Psoas muscle (tissue), 8 donors: ENCODE results near the gene ICAM4. TPM values are rescaled to one million over a fixed set of nuclear protein-coding genes. Genes with fewer than 3 reads are reported as not detected.

Experiments
- ATAC-seq, 4 donors: fragments of 200-7000 bp; cut with Tn5 transposase; one replicate each; pipeline ENCODE4 v1.9.1; 2020; ENCODE audit warnings: moderate library complexity in 3 of 4, mild to moderate bottlenecking in 2 of 4
- DNase-seq, 2 donors: peaks; one replicate each; pipeline ENCODE4 v3.0.0-alpha.2; 2020
- H3K27ac ChIP-seq: fragments of 200-600 bp; one replicate; pipeline ENCODE4 v1.8.0; 2022
- H3K27me3 ChIP-seq, 3 donors: fragments of 200-600 bp in 1 of 3; one replicate each; pipeline versions ENCODE4 v1.6.1 to v1.8.0; 2013 to 2022; ENCODE audit warnings: low read length in 2 of 3, mild to moderate bottlenecking in 2 of 3, moderate library complexity in 1 of 3; ENCODE audit not compliant: insufficient read depth in 3 of 3
- H3K36me3 ChIP-seq, 2 donors: fragments of 200-600 bp in 1 of 2; one replicate each; pipeline versions ENCODE4 v1.6.1 to v1.8.0; 2013 to 2022; ENCODE audit warnings: low read depth in 1 of 2, mild to moderate bottlenecking in 1 of 2, moderate library complexity in 1 of 2; ENCODE audit not compliant: insufficient read depth in 1 of 2
- H3K4me1 ChIP-seq: fragments of 200-600 bp; one replicate; pipeline ENCODE4 v1.8.0; 2022
- H3K4me3 ChIP-seq: fragments of 200-600 bp; one replicate; pipeline ENCODE4 v1.8.0; 2022; ENCODE audit warnings: mild to moderate bottlenecking
- H3K9me3 ChIP-seq: fragments of 200-600 bp; one replicate; pipeline ENCODE4 v1.8.0; 2022
- WGBS, 3 donors: extraction: QIAGEN DNeasy Blood & Tissue Kit; methylation state at CpG; one replicate each; pipeline versions ENCODE4 v1.1.6 to v1.1.7; 2013; 5-methylcytosine and 5-hydroxymethylcytosine counted together
- intact Hi-C, 2 donors: fragments of 100-400 bp; cut with DNase I; formaldehyde crosslinking; loops; one replicate each; pipeline versions ENCODE4 v1.11.0 to v1.14.2; 2022
- polyA plus RNA-seq, 3 donors: library from polyadenylated mRNA; stranded (reverse); fragments of 200-250 nt; gene quantifications; one replicate each; pipeline ENCODE4 v1.2.3, GENCODE V29; 2013
- total RNA-seq, 4 donors: library from RNA; stranded (reverse); fragmentation: NEBNext Ultra II Directional in 2 of 4; extraction: Animal tissue kit (Norgen Biotek cat#: 25700) in 2 of 4; gene quantifications; one replicate each; pipeline versions ENCODE4 v1.2.1 to v1.2.4, GENCODE V29; 2021 to 2023
- TF ChIP-seq, protein P1 (sequence below): fragments of 200-600 bp; IDR thresholded peaks from one replicate; pipeline ENCODE4 v1.8.0; 2022; ENCODE audit warnings: antibody characterized with exemption
- donor health status: healthy with polysubstance abuse.
- donor health status: DM: no; HTN: no; CAD: no; lungs with moderate emphysema.
- donor health status: Bipolar disorder and iron deficiency.
- donor health status: healthy.
- donor health status: DM: yes; HTN: yes; CAD: no.
- donor health status: DM: no; HTN: no; CAD: no.
- donor health status: DM: no; HTN: no; CAD: no.
- donor health status: DM: yes; HTN: yes; CAD: no.

Gene ICAM4
- total and polyA plus RNA-seq, 7 donors = 0.04 to 0.47 (median 0.18) TPM; not detected in 4

DNA sequence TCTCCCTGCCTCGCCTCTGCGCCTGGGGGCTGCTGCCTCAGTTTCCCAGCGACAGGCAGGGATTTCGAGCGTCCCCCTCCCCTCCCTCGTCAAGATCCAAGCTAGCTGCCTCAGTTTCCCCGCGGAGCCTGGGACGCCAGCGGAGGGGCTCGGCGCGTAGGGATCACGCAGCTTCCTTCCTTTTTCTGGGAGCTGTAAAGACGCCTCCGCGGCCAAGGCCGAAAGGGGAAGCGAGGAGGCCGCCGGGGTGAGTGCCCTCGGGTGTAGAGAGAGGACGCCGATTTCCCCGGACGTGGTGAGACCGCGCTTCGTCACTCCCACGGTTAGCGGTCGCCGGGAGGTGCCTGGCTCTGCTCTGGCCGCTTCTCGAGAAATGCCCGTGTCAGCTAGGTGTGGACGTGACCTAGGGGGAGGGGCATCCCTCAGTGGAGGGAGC, 16.6 kb upstream of the ICAM4 start:
- TF ChIP-seq, protein P1, sequence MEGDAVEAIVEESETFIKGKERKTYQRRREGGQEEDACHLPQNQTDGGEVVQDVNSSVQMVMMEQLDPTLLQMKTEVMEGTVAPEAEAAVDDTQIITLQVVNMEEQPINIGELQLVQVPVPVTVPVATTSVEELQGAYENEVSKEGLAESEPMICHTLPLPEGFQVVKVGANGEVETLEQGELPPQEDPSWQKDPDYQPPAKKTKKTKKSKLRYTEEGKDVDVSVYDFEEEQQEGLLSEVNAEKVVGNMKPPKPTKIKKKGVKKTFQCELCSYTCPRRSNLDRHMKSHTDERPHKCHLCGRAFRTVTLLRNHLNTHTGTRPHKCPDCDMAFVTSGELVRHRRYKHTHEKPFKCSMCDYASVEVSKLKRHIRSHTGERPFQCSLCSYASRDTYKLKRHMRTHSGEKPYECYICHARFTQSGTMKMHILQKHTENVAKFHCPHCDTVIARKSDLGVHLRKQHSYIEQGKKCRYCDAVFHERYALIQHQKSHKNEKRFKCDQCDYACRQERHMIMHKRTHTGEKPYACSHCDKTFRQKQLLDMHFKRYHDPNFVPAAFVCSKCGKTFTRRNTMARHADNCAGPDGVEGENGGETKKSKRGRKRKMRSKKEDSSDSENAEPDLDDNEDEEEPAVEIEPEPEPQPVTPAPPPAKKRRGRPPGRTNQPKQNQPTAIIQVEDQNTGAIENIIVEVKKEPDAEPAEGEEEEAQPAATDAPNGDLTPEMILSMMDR = no peak
- H3K4me1 ChIP-seq = peaks cover 16% of the 10 kb centered on the region
- ATAC-seq = peak; percentile 55 to 66 (median 58)
- peak overlapping the region; percentile 66 for H3K4me3 ChIP-seq
- WGBS, 3 donors = 2 to 3% (median 3%) methylated on average over 33 to 37 of the region's 37 CpGs
- no peaks in the 10 kb centered on the region for H3K9me3 ChIP-seq
- H3K36me3 ChIP-seq = peaks cover 0 to 5% of the 10 kb centered on the region in 2 donors
- H3K27ac ChIP-seq = peak overlapping the region; percentile 72
- intact Hi-C loops = loop anchor here in 1 of 2 donors (5.0 kb wide), 1 partner anchor 62 kb away; the partner anchor contains the start of gene RAVER1
- DNase-seq = peak; percentile 69 to 84
- H3K27me3 ChIP-seq = peaks cover 0 to 22% (median 1%) of the 10 kb centered on the region in 3 donors

DNA sequence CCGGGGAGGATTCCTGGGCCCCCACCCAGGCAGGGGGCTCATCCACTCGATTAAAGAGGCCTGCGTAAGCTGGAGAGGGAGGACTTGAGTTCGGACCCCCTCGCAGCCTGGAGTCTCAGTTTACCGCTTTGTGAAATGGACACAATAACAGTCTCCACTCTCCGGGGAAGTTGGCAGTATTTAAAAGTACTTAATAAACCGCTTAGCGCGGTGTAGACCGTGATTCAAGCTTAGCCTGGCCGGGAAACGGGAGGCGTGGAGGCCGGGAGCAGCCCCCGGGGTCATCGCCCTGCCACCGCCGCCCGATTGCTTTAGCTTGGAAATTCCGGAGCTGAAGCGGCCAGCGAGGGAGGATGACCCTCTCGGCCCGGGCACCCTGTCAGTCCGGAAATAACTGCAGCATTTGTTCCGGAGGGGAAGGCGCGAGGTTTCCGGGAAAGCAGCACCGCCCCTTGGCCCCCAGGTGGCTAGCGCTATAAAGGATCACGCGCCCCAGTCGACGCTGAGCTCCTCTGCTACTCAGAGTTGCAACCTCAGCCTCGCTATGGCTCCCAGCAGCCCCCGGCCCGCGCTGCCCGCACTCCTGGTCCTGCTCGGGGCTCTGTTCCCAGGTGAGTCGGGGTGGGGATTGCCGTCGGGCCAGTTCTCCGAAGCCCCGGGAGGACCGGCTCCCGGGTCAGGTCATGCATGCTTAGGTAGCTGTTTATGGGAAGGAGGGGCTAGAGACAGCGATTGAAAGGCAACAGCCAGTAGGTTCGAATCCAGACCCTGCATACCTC, 15.9 kb upstream of the ICAM4 start, which contains the start of gene ICAM1:
Gene ICAM1 (plus strand): TSS at position 505 of the 779 bp plus-strand sequence. CDS start 40 bp downstream, at position 545.
- intact Hi-C loops = loop anchor here in 1 of 2 donors (5.0 kb wide), 1 partner anchor 61 kb away; the partner anchor contains the start of gene RAVER1
- peaks cover 16% of the 10 kb centered on the region for H3K4me1 ChIP-seq
- 2% methylated on average over 41 to 51 of the region's 51 CpGs for WGBS, 3 donors
- peaks cover 0 to 8% of the 10 kb centered on the region in 2 donors for H3K36me3 ChIP-seq
- H3K27me3 ChIP-seq = peaks cover 0 to 22% (median 1%) of the 10 kb centered on the region in 3 donors
- peak within 1 kb of the TSS; percentile 72 for H3K27ac ChIP-seq
- TF ChIP-seq, protein P1 = no peak
- peak within 1 kb of the TSS; percentile 66 for H3K4me3 ChIP-seq
- peak; percentile 54 to 83 (median 64) for ATAC-seq
- peak; percentile 85 to 89 for DNase-seq
- no peaks in the 10 kb centered on the region for H3K9me3 ChIP-seq

DNA sequence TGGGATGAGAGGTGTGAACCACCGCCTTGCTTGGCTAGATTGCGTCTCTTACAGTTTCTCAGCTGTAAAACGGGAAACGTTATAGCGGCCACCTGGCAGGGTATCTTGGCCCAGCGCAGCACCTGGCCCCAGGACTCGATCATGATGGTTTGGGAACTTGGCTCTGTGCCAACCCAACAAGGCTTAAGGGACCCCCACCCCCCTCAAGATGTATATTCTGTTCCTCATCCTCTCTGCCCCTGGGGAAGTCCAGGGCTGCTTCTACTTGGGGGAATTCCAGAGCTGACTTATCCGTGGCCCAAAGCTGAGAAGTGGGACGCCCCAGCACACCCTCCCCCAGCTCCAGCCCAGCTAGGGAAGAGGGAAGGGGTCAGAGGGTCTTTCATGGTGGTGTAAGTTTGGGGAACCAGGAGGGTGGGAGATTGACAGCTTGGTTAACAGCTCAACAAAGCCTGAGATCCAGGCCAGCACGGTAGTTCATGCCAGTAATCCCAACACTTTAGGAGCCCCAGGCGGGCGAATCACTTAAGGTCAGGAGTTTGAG, 15.1 kb upstream of the ICAM4 start:
- H3K4me1 ChIP-seq = peaks cover 16% of the 10 kb centered on the region
- ATAC-seq (peak in 1 of 4 donors; percentile 3), DNase-seq (no peak)

DNA sequence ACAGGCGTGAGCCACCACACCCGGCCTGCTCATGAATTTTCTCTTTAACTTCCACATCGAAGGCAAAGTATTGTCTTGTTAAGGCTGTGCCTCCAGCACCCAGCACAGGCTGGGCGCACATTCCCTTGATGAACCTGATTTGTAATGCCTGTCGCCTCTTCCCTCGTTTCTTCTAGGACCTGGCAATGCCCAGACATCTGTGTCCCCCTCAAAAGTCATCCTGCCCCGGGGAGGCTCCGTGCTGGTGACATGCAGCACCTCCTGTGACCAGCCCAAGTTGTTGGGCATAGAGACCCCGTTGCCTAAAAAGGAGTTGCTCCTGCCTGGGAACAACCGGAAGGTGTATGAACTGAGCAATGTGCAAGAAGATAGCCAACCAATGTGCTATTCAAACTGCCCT, 12.2 kb upstream of the ICAM4 start:
- ATAC-seq = no peak
- intact Hi-C loops = loop anchor here in 1 of 2 donors (5.0 kb wide), 1 partner anchor 58 kb away; the partner anchor contains the start of gene RAVER1
- no peak overlapping the region for H3K27ac ChIP-seq

More for the DNA sequence above, 15.1 kb upstream of the ICAM4 start:
- 23 to 29% (median 26%) methylated on average over 12 of the region's 12 CpGs for WGBS, 3 donors
- no peaks in the 10 kb centered on the region for H3K9me3 ChIP-seq
- peak overlapping the region; percentile 66 for H3K4me3 ChIP-seq
- peak overlapping the region; percentile 72 for H3K27ac ChIP-seq
- TF ChIP-seq, protein P1 = no peak
- peaks cover 0 to 22% (median 1%) of the 10 kb centered on the region in 3 donors for H3K27me3 ChIP-seq
- peaks cover 0 to 8% of the 10 kb centered on the region in 2 donors for H3K36me3 ChIP-seq
- intact Hi-C loops = loop anchor here in 1 of 2 donors (5.0 kb wide), 1 partner anchor 61 kb away; the partner anchor contains the start of gene RAVER1

More for the DNA sequence above, 12.2 kb upstream of the ICAM4 start:
- TF ChIP-seq, protein P1 = no peak
- WGBS, 3 donors = 77 to 86% (median 82%) methylated on average over 10 of the region's 10 CpGs
- Histone ChIP-seq H3K36me3 (peaks cover 0 to 8% of the 10 kb centered on the region in 2 donors), H3K4me1 (peaks cover 14% of the 10 kb centered on the region), H3K27me3 (peaks cover 0 to 21% (median 1%) of the 10 kb centered on the region in 3 donors), H3K9me3 (no peaks in the 10 kb centered on the region), H3K4me3 (no peak overlapping the region)
- no peak for DNase-seq
